ENCODE measurements around the gene RGS7BP.

GRCh38 chr5:64570395-64570996 lies 64.7 kb downstream of the RGS7BP start:
- TF ChIP-seq, protein P1, sequence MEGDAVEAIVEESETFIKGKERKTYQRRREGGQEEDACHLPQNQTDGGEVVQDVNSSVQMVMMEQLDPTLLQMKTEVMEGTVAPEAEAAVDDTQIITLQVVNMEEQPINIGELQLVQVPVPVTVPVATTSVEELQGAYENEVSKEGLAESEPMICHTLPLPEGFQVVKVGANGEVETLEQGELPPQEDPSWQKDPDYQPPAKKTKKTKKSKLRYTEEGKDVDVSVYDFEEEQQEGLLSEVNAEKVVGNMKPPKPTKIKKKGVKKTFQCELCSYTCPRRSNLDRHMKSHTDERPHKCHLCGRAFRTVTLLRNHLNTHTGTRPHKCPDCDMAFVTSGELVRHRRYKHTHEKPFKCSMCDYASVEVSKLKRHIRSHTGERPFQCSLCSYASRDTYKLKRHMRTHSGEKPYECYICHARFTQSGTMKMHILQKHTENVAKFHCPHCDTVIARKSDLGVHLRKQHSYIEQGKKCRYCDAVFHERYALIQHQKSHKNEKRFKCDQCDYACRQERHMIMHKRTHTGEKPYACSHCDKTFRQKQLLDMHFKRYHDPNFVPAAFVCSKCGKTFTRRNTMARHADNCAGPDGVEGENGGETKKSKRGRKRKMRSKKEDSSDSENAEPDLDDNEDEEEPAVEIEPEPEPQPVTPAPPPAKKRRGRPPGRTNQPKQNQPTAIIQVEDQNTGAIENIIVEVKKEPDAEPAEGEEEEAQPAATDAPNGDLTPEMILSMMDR (IDR thresholded peaks at IDR 0.05): no peak
- TF ChIP-seq EP300 (IDR thresholded peaks at IDR 0.05) (no peak), POLR2A (IDR thresholded peaks at IDR 0.05) (no peak)
